HepG2 (cell line): Measurements from ENCODE around the gene NFIC. TPM values are rescaled to one million over a fixed set of nuclear protein-coding genes. Genes with fewer than 3 reads are reported as not detected.
A peak's percentile ranks its signal among the peaks of the same experiment; 100 is the strongest.

Experiments used
- ARHGAP35 ChIP-seq: sonication (generic); formaldehyde crosslinking; IDR thresholded peaks from 2 replicates; pipeline ENCODE4 v1.9.0; 2022; ENCODE audit warnings: mild to moderate bottlenecking, inconsistent platforms, moderate library complexity, missing genetic modification reagents, borderline replicate concordance
- CHD2 ChIP-seq: IDR thresholded peaks from 2 replicates; pipeline ENCODE4 v1.6.1; 2011; ENCODE audit warnings: low read depth, low read length, improper control_type of control experiment
- NFIB ChIP-seq: sonication (generic); formaldehyde crosslinking; IDR thresholded peaks from 2 replicates; pipeline ENCODE4 v1.9.0; 2021; ENCODE audit warnings: missing genetic modification reagents, mild to moderate bottlenecking, borderline replicate concordance
- NFYC ChIP-seq: IDR thresholded peaks from 2 replicates; pipeline ENCODE4 v1.6.1; 2016; ENCODE audit warnings: missing genetic modification reagents, missing compliant biosample characterization
- RARA ChIP-seq: IDR thresholded peaks from 2 replicates; pipeline ENCODE4 v1.6.1; 2016; ENCODE audit warnings: missing genetic modification reagents, missing compliant biosample characterization
- RNF2 ChIP-seq: fragments of 450-650 bp; conservative IDR thresholded peaks from 2 replicates; pipeline ENCODE4 v1.6.1; 2016; ENCODE audit warnings: low read depth
- RORA ChIP-seq: sonication (generic); formaldehyde crosslinking; IDR thresholded peaks from 2 replicates; pipeline ENCODE4 v1.5.0; 2020; ENCODE audit warnings: mild to moderate bottlenecking, missing genetic modification reagents, moderate library complexity
- SAFB2 ChIP-seq: sonication (generic); formaldehyde crosslinking; IDR thresholded peaks from 2 replicates; pipeline ENCODE4 v1.5.1; 2020; ENCODE audit warnings: missing genetic modification reagents, low read depth, mild to moderate bottlenecking, borderline replicate concordance
- SALL2 ChIP-seq: sonication (generic); formaldehyde crosslinking; IDR thresholded peaks from 2 replicates; pipeline ENCODE4 v1.8.1; 2023; ENCODE audit warnings: mild to moderate bottlenecking, missing genetic modification reagents, inconsistent platforms
- SOX6 ChIP-seq, 2 experiments: fragments of 450-650 bp in 1 of 2; sonication (generic) in 1 of 2; formaldehyde crosslinking in 1 of 2; IDR thresholded peaks; 2 replicates each; pipeline versions ENCODE4 v1.4.0 to v1.6.1; 2017 to 2020; ENCODE audit warnings: antibody characterized with exemption in 1 of 2, mild to moderate bottlenecking in 1 of 2, missing genetic modification reagents in 1 of 2
- XRCC5 ChIP-seq: fragments of 200-400 bp; formaldehyde crosslinking; optimal IDR thresholded peaks from 2 replicates; pipeline ENCODE3; 2017; ENCODE audit warnings: mild to moderate bottlenecking, low read length
- YY1 ChIP-seq: IDR thresholded peaks from 2 replicates; pipeline ENCODE4 v1.6.1; 2011; ENCODE audit warnings: low read length, low read depth, moderate library complexity, mild to moderate bottlenecking; ENCODE audit not compliant: insufficient read depth, insufficient replicate concordance
- ZMAT3 ChIP-seq: sonication (generic); formaldehyde crosslinking; conservative IDR thresholded peaks from 2 replicates; pipeline ENCODE4 v1.7.0; 2021; ENCODE audit warnings: missing genetic modification reagents
- ZNF225 ChIP-seq: sonication (generic); formaldehyde crosslinking; IDR thresholded peaks from 2 replicates; pipeline ENCODE4 v1.4.0; 2020; ENCODE audit warnings: mild to moderate bottlenecking, missing genetic modification reagents
- ZNF331 ChIP-seq: sonication (generic); formaldehyde crosslinking; IDR thresholded peaks from 2 replicates; pipeline ENCODE4 v1.4.0; 2020; ENCODE audit warnings: missing genetic modification reagents
- ZNF530 ChIP-seq: sonication (generic); formaldehyde crosslinking; IDR thresholded peaks from 2 replicates; pipeline ENCODE4 v1.5.0; 2020; ENCODE audit warnings: low read depth, mild to moderate bottlenecking, missing genetic modification reagents
- ZNF629 ChIP-seq: sonication (generic); formaldehyde crosslinking; conservative IDR thresholded peaks from 2 replicates; pipeline ENCODE4 v1.5.0; 2020; ENCODE audit warnings: missing genetic modification reagents
- ZNF644 ChIP-seq: IDR thresholded peaks from 2 replicates; pipeline ENCODE4 v1.6.1; 2016; ENCODE audit warnings: low read depth
- polyA plus RNA-seq, 8 experiments: library from polyadenylated mRNA; depleted of rRNA in 3 of 8; stranded (reverse) in 7 of 8; unstranded in 1 of 8; fragments of >200 nt; fragmentation: Illumina TruSeq in 4 of 8; extraction: Trizol in 4 of 8; gene quantifications; 2 replicates each; pipeline versions ENCODE4 v1.2.1 to v1.2.3, GENCODE V29; 2011 to 2016; ENCODE audit warnings: low read depth in 4 of 8, missing spikeins in 1 of 8, mixed read lengths in 1 of 8; ENCODE audit not compliant: insufficient read depth in 1 of 8
- total RNA-seq, 5 experiments: library from RNA; depleted of rRNA; stranded (reverse); fragments of >200 nt; fragmentation: Illumina TruSeq; extraction: Trizol; gene quantifications; 2 replicates each; pipeline ENCODE4 v1.2.3, GENCODE V29; 2016; ENCODE audit warnings: low read depth in 1 of 5
- TF ChIP-seq, protein P1 (sequence below): sonication (generic); formaldehyde crosslinking; IDR thresholded peaks from 2 replicates; pipeline ENCODE4 v1.5.1; 2020; ENCODE audit warnings: mild to moderate bottlenecking, missing genetic modification reagents, moderate library complexity
- TF ChIP-seq, protein P2 (sequence below): IDR thresholded peaks from 2 replicates; pipeline ENCODE4 v1.4.0; 2020; ENCODE audit warnings: mild to moderate bottlenecking, missing genetic modification reagents
- TF ChIP-seq, protein P3 (sequence below): sonication (generic); formaldehyde crosslinking; IDR thresholded peaks from 2 replicates; pipeline ENCODE4 v1.4.0; 2020; ENCODE audit warnings: missing genetic modification reagents, borderline replicate concordance
- TF ChIP-seq, protein P4 (sequence below): sonication (generic); formaldehyde crosslinking; IDR thresholded peaks from 2 replicates; pipeline ENCODE4 v1.8.0; 2022; ENCODE audit warnings: mild to moderate bottlenecking, missing genetic modification reagents

The NFIC gene
- total and polyA plus RNA-seq, 2 of the 13 experiments (the other 11 are each of a cell fraction or from before 2014, with no cell fraction given): 1.3 to 2.5 TPM

DNA sequence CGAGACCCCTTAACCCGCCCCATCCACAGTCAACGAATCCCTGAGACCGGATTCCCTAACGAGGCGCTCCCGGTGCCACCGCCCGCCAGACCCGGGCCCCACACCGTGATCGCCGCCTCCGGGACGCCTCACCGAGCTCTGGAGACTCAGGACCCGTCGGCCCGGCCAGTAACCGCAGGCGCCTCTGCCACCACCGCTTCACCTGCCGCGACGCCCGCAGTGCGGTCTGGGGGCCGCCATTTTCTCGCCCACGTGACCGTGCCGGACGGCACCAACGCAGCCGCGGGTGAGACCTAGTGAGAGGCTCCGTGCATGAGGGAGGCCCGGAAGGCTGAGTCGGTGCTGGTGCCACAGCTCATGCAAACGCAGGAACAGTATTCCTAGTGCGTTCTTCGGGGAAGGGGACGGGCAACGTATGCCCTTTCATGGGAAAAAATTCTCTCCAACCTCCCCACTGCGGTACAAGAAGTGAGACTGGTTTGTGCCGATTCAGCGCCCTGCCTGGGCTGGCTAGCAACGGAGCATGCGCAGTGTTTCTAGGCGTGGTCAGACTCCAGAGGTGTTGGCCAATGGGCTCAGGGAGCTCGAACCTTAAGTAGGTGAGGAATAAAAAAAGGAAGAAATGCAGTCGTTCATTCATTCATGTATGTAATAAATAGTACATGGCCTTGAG, 134.2 kb downstream of the NFIC start, which contains the start of gene DOHH (continued):
- TF ChIP-seq YY1 (peak; percentile 99), ZNF644 (CRISPR knock-in tag) (no peak), CHD2 (no peak), ZNF331 (CRISPR knock-in tag) (peak; percentile 70), ZMAT3 (CRISPR knock-in tag) (peak; percentile 98), NFIB (CRISPR knock-in tag) (no peak), NFYC (CRISPR knock-in tag) (peak; percentile 35), SALL2 (CRISPR knock-in tag) (no peak; the same call in 1 of the 2 replicates), ARHGAP35 (0 out of 2 replicates have a peak, but pooled peaks have one; percentile 41), ZNF629 (0 out of 2 replicates have a peak, but pooled peaks have one; percentile 30), ZNF530 (CRISPR knock-in tag) (no peak), SOX6 (IDR thresholded peaks at IDR 0.05) (no peak), SOX6 (CRISPR knock-in tag; IDR thresholded peaks at IDR 0.05) (peak; percentile 62), RORA (CRISPR knock-in tag) (no peak), XRCC5 (peak; percentile 90), ZNF225 (peak; percentile 48; the same call in 1 of the 2 replicates), SAFB2 (CRISPR knock-in tag) (peak; percentile 77), RARA (CRISPR knock-in tag) (peak; percentile 30; the same call in 1 of the 2 replicates), RNF2 (peak; percentile 85; the same call in 1 of the 2 replicates)
- TF ChIP-seq, protein P1, sequence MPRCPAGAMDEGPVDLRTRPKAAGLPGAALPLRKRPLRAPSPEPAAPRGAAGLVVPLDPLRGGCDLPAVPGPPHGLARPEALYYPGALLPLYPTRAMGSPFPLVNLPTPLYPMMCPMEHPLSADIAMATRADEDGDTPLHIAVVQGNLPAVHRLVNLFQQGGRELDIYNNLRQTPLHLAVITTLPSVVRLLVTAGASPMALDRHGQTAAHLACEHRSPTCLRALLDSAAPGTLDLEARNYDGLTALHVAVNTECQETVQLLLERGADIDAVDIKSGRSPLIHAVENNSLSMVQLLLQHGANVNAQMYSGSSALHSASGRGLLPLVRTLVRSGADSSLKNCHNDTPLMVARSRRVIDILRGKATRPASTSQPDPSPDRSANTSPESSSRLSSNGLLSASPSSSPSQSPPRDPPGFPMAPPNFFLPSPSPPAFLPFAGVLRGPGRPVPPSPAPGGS (CRISPR knock-in tag): peak; percentile 78
- TF ChIP-seq, protein P2, sequence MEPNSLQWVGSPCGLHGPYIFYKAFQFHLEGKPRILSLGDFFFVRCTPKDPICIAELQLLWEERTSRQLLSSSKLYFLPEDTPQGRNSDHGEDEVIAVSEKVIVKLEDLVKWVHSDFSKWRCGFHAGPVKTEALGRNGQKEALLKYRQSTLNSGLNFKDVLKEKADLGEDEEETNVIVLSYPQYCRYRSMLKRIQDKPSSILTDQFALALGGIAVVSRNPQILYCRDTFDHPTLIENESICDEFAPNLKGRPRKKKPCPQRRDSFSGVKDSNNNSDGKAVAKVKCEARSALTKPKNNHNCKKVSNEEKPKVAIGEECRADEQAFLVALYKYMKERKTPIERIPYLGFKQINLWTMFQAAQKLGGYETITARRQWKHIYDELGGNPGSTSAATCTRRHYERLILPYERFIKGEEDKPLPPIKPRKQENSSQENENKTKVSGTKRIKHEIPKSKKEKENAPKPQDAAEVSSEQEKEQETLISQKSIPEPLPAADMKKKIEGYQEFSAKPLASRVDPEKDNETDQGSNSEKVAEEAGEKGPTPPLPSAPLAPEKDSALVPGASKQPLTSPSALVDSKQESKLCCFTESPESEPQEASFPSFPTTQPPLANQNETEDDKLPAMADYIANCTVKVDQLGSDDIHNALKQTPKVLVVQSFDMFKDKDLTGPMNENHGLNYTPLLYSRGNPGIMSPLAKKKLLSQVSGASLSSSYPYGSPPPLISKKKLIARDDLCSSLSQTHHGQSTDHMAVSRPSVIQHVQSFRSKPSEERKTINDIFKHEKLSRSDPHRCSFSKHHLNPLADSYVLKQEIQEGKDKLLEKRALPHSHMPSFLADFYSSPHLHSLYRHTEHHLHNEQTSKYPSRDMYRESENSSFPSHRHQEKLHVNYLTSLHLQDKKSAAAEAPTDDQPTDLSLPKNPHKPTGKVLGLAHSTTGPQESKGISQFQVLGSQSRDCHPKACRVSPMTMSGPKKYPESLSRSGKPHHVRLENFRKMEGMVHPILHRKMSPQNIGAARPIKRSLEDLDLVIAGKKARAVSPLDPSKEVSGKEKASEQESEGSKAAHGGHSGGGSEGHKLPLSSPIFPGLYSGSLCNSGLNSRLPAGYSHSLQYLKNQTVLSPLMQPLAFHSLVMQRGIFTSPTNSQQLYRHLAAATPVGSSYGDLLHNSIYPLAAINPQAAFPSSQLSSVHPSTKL: no peak; the same call in 1 of the 2 replicates
- TF ChIP-seq, protein P3, sequence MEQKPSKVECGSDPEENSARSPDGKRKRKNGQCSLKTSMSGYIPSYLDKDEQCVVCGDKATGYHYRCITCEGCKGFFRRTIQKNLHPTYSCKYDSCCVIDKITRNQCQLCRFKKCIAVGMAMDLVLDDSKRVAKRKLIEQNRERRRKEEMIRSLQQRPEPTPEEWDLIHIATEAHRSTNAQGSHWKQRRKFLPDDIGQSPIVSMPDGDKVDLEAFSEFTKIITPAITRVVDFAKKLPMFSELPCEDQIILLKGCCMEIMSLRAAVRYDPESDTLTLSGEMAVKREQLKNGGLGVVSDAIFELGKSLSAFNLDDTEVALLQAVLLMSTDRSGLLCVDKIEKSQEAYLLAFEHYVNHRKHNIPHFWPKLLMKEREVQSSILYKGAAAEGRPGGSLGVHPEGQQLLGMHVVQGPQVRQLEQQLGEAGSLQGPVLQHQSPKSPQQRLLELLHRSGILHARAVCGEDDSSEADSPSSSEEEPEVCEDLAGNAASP: no peak
- TF ChIP-seq, protein P4, sequence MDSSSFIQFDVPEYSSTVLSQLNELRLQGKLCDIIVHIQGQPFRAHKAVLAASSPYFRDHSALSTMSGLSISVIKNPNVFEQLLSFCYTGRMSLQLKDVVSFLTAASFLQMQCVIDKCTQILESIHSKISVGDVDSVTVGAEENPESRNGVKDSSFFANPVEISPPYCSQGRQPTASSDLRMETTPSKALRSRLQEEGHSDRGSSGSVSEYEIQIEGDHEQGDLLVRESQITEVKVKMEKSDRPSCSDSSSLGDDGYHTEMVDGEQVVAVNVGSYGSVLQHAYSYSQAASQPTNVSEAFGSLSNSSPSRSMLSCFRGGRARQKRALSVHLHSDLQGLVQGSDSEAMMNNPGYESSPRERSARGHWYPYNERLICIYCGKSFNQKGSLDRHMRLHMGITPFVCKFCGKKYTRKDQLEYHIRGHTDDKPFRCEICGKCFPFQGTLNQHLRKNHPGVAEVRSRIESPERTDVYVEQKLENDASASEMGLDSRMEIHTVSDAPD (CRISPR knock-in tag): 0 out of 2 replicates have a peak, but pooled peaks have one; percentile 58
